ENCODE data around the gene PAX4.

Gene PAX4

GRCh38 chr7:127618042-127618441, at the start of gene PAX4:
Gene PAX4 (minus strand): TSS chr7:127618142. CDS start chr7:127615928, 2,214 bp downstream.
- Histone ChIP-seq H3K4me3 (ENCODE audit: low read depth in 1 of 2, low read length in 2 of 2) (no peak within 1 kb of the TSS), H3K36me3 (ENCODE audit: control insufficient read depth in 1 of 2, insufficient read depth in 2 of 2, low read length in 2 of 2) (no peaks in the 10 kb centered on the region), H3K27me3 (ENCODE audit: low read depth, low read length) (peaks cover 6% of the 10 kb centered on the region), H3K27ac (ENCODE audit: low read length) (no peak within 1 kb of the TSS), H3K9me3 (ENCODE audit: control insufficient read depth in 1 of 2, low read length in 2 of 2) (no peaks in the 10 kb centered on the region), H3K4me1 (ENCODE audit: control insufficient read depth in 1 of 2, insufficient read depth in 2 of 2, low read length in 2 of 2) (no peaks in the 10 kb centered on the region)

- H3K27ac ChIP-seq (ENCODE audit: low read length) = no peak overlapping the region
Observed at GRCh38 chr7:127667017-127667670, 49.2 kb upstream of the PAX4 start.

GRCh38 chr7:127666602-127667001, 48.7 kb upstream of the PAX4 start:
- Histone ChIP-seq H3K36me3 (ENCODE audit: control insufficient read depth in 1 of 2, insufficient read depth in 2 of 2, low read length in 2 of 2) (no peaks in the 10 kb centered on the region), H3K4me3 (ENCODE audit: low read depth in 1 of 2, low read length in 2 of 2) (no peak overlapping the region), H3K27ac (ENCODE audit: low read length) (no peak overlapping the region), H3K4me1 (ENCODE audit: control insufficient read depth in 1 of 2, insufficient read depth in 2 of 2, low read length in 2 of 2) (no peaks in the 10 kb centered on the region), H3K9me3 (ENCODE audit: control insufficient read depth in 1 of 2, low read length in 2 of 2) (no peaks in the 10 kb centered on the region), H3K27me3 (ENCODE audit: low read depth, low read length) (no peaks in the 10 kb centered on the region)

More at GRCh38 chr7:127667017-127667670, 49.2 kb upstream of the PAX4 start:
- H3K36me3 ChIP-seq (ENCODE audit: control insufficient read depth in 1 of 2, insufficient read depth in 2 of 2, low read length in 2 of 2) = no peaks in the 10 kb centered on the region
- H3K9me3 ChIP-seq (ENCODE audit: control insufficient read depth in 1 of 2, low read length in 2 of 2) = no peaks in the 10 kb centered on the region
- H3K4me3 ChIP-seq (ENCODE audit: low read depth in 1 of 2, low read length in 2 of 2) = no peak overlapping the region
- no peaks in the 10 kb centered on the region for H3K27me3 ChIP-seq (ENCODE audit: low read depth, low read length)
- no peaks in the 10 kb centered on the region for H3K4me1 ChIP-seq (ENCODE audit: control insufficient read depth in 1 of 2, insufficient read depth in 2 of 2, low read length in 2 of 2)

- Histone ChIP-seq H3K36me3 (ENCODE audit: control insufficient read depth in 1 of 2, insufficient read depth in 2 of 2, low read length in 2 of 2) (no peaks in the 10 kb centered on the region), H3K27me3 (ENCODE audit: low read depth, low read length) (no peaks in the 10 kb centered on the region), H3K27ac (ENCODE audit: low read length) (no peak overlapping the region), H3K4me3 (ENCODE audit: low read depth in 1 of 2, low read length in 2 of 2) (no peak overlapping the region), H3K4me1 (ENCODE audit: control insufficient read depth in 1 of 2, insufficient read depth in 2 of 2, low read length in 2 of 2) (no peaks in the 10 kb centered on the region), H3K9me3 (ENCODE audit: control insufficient read depth in 1 of 2, low read length in 2 of 2) (no peaks in the 10 kb centered on the region)
Observed at GRCh38 chr7:127665922-127666321, 48.0 kb upstream of the PAX4 start.

GRCh38 chr7:127658970-127659630, 41.2 kb upstream of the PAX4 start:
- H3K36me3 ChIP-seq (ENCODE audit: control insufficient read depth in 1 of 2, insufficient read depth in 2 of 2, low read length in 2 of 2) = no peaks in the 10 kb centered on the region
- no peaks in the 10 kb centered on the region for H3K27me3 ChIP-seq (ENCODE audit: low read depth, low read length)
- no peak overlapping the region for H3K27ac ChIP-seq (ENCODE audit: low read length)
- H3K4me3 ChIP-seq (ENCODE audit: low read depth in 1 of 2, low read length in 2 of 2) = no peak overlapping the region
- peaks cover 9 to 19% of the 10 kb centered on the region in 2 donors for H3K4me1 ChIP-seq (ENCODE audit: control insufficient read depth in 1 of 2, insufficient read depth in 2 of 2, low read length in 2 of 2)
- H3K9me3 ChIP-seq (ENCODE audit: control insufficient read depth in 1 of 2, low read length in 2 of 2) = no peaks in the 10 kb centered on the region

- Histone ChIP-seq H3K27ac (ENCODE audit: low read length) (no peak overlapping the region), H3K9me3 (ENCODE audit: control insufficient read depth in 1 of 2, low read length in 2 of 2) (no peaks in the 10 kb centered on the region), H3K36me3 (ENCODE audit: control insufficient read depth in 1 of 2, insufficient read depth in 2 of 2, low read length in 2 of 2) (no peaks in the 10 kb centered on the region), H3K4me3 (ENCODE audit: low read depth in 1 of 2, low read length in 2 of 2) (no peak overlapping the region), H3K4me1 (ENCODE audit: control insufficient read depth in 1 of 2, insufficient read depth in 2 of 2, low read length in 2 of 2) (peaks cover 21 to 33% of the 10 kb centered on the region in 2 donors), H3K27me3 (ENCODE audit: low read depth, low read length) (no peaks in the 10 kb centered on the region)
Observed at GRCh38 chr7:127657500-127657899, 39.6 kb upstream of the PAX4 start.

GRCh38 chr7:127655720-127656119, 37.8 kb upstream of the PAX4 start:
- Histone ChIP-seq H3K4me1 (ENCODE audit: control insufficient read depth in 1 of 2, insufficient read depth in 2 of 2, low read length in 2 of 2) (peaks cover 21 to 33% of the 10 kb centered on the region in 2 donors), H3K4me3 (ENCODE audit: low read depth in 1 of 2, low read length in 2 of 2) (no peak overlapping the region), H3K27me3 (ENCODE audit: low read depth, low read length) (no peaks in the 10 kb centered on the region), H3K9me3 (ENCODE audit: control insufficient read depth in 1 of 2, low read length in 2 of 2) (no peaks in the 10 kb centered on the region), H3K36me3 (ENCODE audit: control insufficient read depth in 1 of 2, insufficient read depth in 2 of 2, low read length in 2 of 2) (no peaks in the 10 kb centered on the region), H3K27ac (ENCODE audit: low read length) (no peak overlapping the region)

GRCh38 chr7:127654404-127655394, 36.8 kb upstream of the PAX4 start:
- peak overlapping the region in 1 of 2 donors; percentile 5 for H3K4me3 ChIP-seq (ENCODE audit: low read depth in 1 of 2, low read length in 2 of 2)
- no peaks in the 10 kb centered on the region for H3K9me3 ChIP-seq (ENCODE audit: control insufficient read depth in 1 of 2, low read length in 2 of 2)
- H3K36me3 ChIP-seq (ENCODE audit: control insufficient read depth in 1 of 2, insufficient read depth in 2 of 2, low read length in 2 of 2) = no peaks in the 10 kb centered on the region
- no peak overlapping the region for H3K27ac ChIP-seq (ENCODE audit: low read length)
- no peaks in the 10 kb centered on the region for H3K27me3 ChIP-seq (ENCODE audit: low read depth, low read length)
- peaks cover 21 to 33% of the 10 kb centered on the region in 2 donors for H3K4me1 ChIP-seq (ENCODE audit: control insufficient read depth in 1 of 2, insufficient read depth in 2 of 2, low read length in 2 of 2)

- H3K27me3 ChIP-seq (ENCODE audit: low read depth, low read length) = no peaks in the 10 kb centered on the region
- no peak overlapping the region for H3K27ac ChIP-seq (ENCODE audit: low read length)
- peaks cover 21 to 33% of the 10 kb centered on the region in 2 donors for H3K4me1 ChIP-seq (ENCODE audit: control insufficient read depth in 1 of 2, insufficient read depth in 2 of 2, low read length in 2 of 2)
- H3K4me3 ChIP-seq (ENCODE audit: low read depth in 1 of 2, low read length in 2 of 2) = peak overlapping the region in 1 of 2 donors; percentile 100
- no peaks in the 10 kb centered on the region for H3K9me3 ChIP-seq (ENCODE audit: control insufficient read depth in 1 of 2, low read length in 2 of 2)
- no peaks in the 10 kb centered on the region for H3K36me3 ChIP-seq (ENCODE audit: control insufficient read depth in 1 of 2, insufficient read depth in 2 of 2, low read length in 2 of 2)
Observed at GRCh38 chr7:127653396-127653795, 35.5 kb upstream of the PAX4 start.

- peaks cover 21 to 33% of the 10 kb centered on the region in 2 donors for H3K4me1 ChIP-seq (ENCODE audit: control insufficient read depth in 1 of 2, insufficient read depth in 2 of 2, low read length in 2 of 2)
- H3K4me3 ChIP-seq (ENCODE audit: low read depth in 1 of 2, low read length in 2 of 2) = peak overlapping the region; percentile 77 to 100
- no peaks in the 10 kb centered on the region for H3K9me3 ChIP-seq (ENCODE audit: control insufficient read depth in 1 of 2, low read length in 2 of 2)
- no peaks in the 10 kb centered on the region for H3K36me3 ChIP-seq (ENCODE audit: control insufficient read depth in 1 of 2, insufficient read depth in 2 of 2, low read length in 2 of 2)
- H3K27me3 ChIP-seq (ENCODE audit: low read depth, low read length) = no peaks in the 10 kb centered on the region
- H3K27ac ChIP-seq (ENCODE audit: low read length) = peak overlapping the region; percentile 95
Observed at GRCh38 chr7:127652333-127653248, 34.6 kb upstream of the PAX4 start.
